Peyer's patch (tissue), 4 donors: Measurements from ENCODE around the gene FNIP1.

Source experiments
- CTCF ChIP-seq, 6 experiments: fragments of 450-650 bp in 4 of 6; fragments of 200-600 bp in 2 of 6; sonication (generic) in 1 of 6; IDR thresholded peaks; one replicate each; pipeline ENCODE4 v1.5.1; 2017 to 2019; ENCODE audit warnings: antibody characterized with exemption in 6 of 6, mild to moderate bottlenecking in 3 of 6, moderate library complexity in 1 of 6
- POLR2A ChIP-seq, 2 donors: fragments of 450-650 bp; IDR thresholded peaks; one replicate each; pipeline ENCODE4 v1.5.1; 2017; ENCODE audit warnings: antibody characterized with exemption in 2 of 2, mild to moderate bottlenecking in 2 of 2, moderate library complexity in 2 of 2

GRCh38 chr5:131745703-131746102, 51.1 kb downstream of the FNIP1 start:
- TF ChIP-seq CTCF (IDR thresholded peaks at IDR 0.05) (no peak), POLR2A (IDR thresholded peaks at IDR 0.05) (no peak)
